Lower leg skin (tissue), 3 donors: ENCODE data around the gene RXRA.

Experiments
- CTCF ChIP-seq, 3 donors: fragments of 450-650 bp; IDR thresholded peaks; one replicate each; pipeline ENCODE4 v1.5.1; 2016; ENCODE audit warnings: antibody characterized with exemption in 3 of 3, mild to moderate bottlenecking in 3 of 3, moderate library complexity in 2 of 3
- POLR2A ChIP-seq, 2 donors: fragments of 450-650 bp; IDR thresholded peaks; one replicate each; pipeline ENCODE4 v1.6.1; 2016 to 2017; ENCODE audit warnings: antibody characterized with exemption in 2 of 2, mild to moderate bottlenecking in 1 of 2, moderate library complexity in 1 of 2

- TF ChIP-seq POLR2A (IDR thresholded peaks at IDR 0.05) (no peak), CTCF (IDR thresholded peaks at IDR 0.05) (no peak)
Observed at GRCh38 chr9:134365791-134366222, 39.6 kb downstream of the RXRA start.
